H9 (cell line): Measurements from ENCODE around the gene PAH. TPM values are rescaled to one million over a fixed set of nuclear protein-coding genes. Genes with fewer than 3 reads are reported as not detected.

Source experiments
- DNase-seq: peaks from one replicate; pipeline ENCODE4 v3.0.0-alpha.2; 2017
- H2AFZ ChIP-seq: one replicate; pipeline ENCODE4 v1.6.1; 2013; ENCODE audit warnings: mild to moderate bottlenecking, low read length, control low read depth, moderate library complexity
- H2AK5ac ChIP-seq: 2 replicates; pipeline ENCODE4 v1.6.1; 2013; ENCODE audit warnings: low read length, control low read depth, mixed read lengths; ENCODE audit not compliant: insufficient read length
- H2BK120ac ChIP-seq: one replicate; pipeline ENCODE4 v1.6.1; 2013; ENCODE audit warnings: low read depth, mild to moderate bottlenecking, low read length, control low read depth, inconsistent platforms; ENCODE audit not compliant: poor library complexity, severe bottlenecking
- H2BK12ac ChIP-seq: 2 replicates; pipeline ENCODE4 v1.6.1; 2013; ENCODE audit warnings: low read length, control low read depth, mixed read lengths, low read depth; ENCODE audit not compliant: insufficient read length
- H2BK15ac ChIP-seq: 2 replicates; pipeline ENCODE4 v1.6.1; 2013; ENCODE audit warnings: low read depth, low read length, control low read depth
- H2BK20ac ChIP-seq: one replicate; pipeline ENCODE4 v1.6.1; 2013; ENCODE audit warnings: low read depth, mild to moderate bottlenecking, low read length, control low read depth, inconsistent platforms; ENCODE audit not compliant: poor library complexity, severe bottlenecking
- H2BK5ac ChIP-seq: 2 replicates; pipeline ENCODE4 v1.6.1; 2013; ENCODE audit warnings: low read length, control low read depth, mixed read lengths; ENCODE audit not compliant: insufficient read length
- H3K14ac ChIP-seq: 2 replicates; pipeline ENCODE4 v1.6.1; 2013; ENCODE audit warnings: low read length, control low read depth; ENCODE audit not compliant: insufficient read depth
- H3K18ac ChIP-seq: 2 replicates; pipeline ENCODE4 v1.6.1; 2013; ENCODE audit warnings: low read depth, mild to moderate bottlenecking, mixed read lengths, low read length, control low read depth; ENCODE audit not compliant: insufficient read length
- H3K23ac ChIP-seq: 2 replicates; pipeline ENCODE4 v1.6.1; 2013; ENCODE audit warnings: low read length, control low read depth, mixed read lengths, low read depth; ENCODE audit not compliant: insufficient read length
- H3K23me2 ChIP-seq: 2 replicates; pipeline ENCODE4 v1.6.1; 2013; ENCODE audit warnings: low read depth, mild to moderate bottlenecking, mixed read lengths, low read length, control low read depth; ENCODE audit not compliant: insufficient read length, poor library complexity, severe bottlenecking
- H3K27ac ChIP-seq: 2 replicates; pipeline ENCODE4 v1.5.1; 2013; ENCODE audit warnings: low read length, control low read depth, mixed read lengths, low read depth; ENCODE audit not compliant: insufficient read length
- H3K27me3 ChIP-seq: 2 replicates; pipeline ENCODE4 v1.6.1; 2013; ENCODE audit warnings: low read length, control low read depth, inconsistent platforms; ENCODE audit not compliant: insufficient read depth
- H3K4ac ChIP-seq: 2 replicates; pipeline ENCODE4 v1.6.1; 2013; ENCODE audit warnings: low read depth, mild to moderate bottlenecking, control low read depth, inconsistent platforms, low read length, moderate library complexity
- H3K4me1 ChIP-seq: 2 replicates; pipeline ENCODE4 v1.6.1; 2013; ENCODE audit warnings: low read length, control low read depth, inconsistent platforms; ENCODE audit not compliant: insufficient read depth
- H3K4me2 ChIP-seq: 2 replicates; pipeline ENCODE4 v1.6.1; 2013; ENCODE audit warnings: low read length, control low read depth, mixed read lengths; ENCODE audit not compliant: insufficient read length, insufficient read depth
- H3K56ac ChIP-seq: 2 replicates; pipeline ENCODE4 v1.6.1; 2013; ENCODE audit warnings: low read depth, mild to moderate bottlenecking, mixed read lengths, low read length, control low read depth; ENCODE audit not compliant: insufficient read length
- H3K79me1 ChIP-seq: 2 replicates; pipeline ENCODE4 v1.6.1; 2013; ENCODE audit warnings: low read depth, mild to moderate bottlenecking, moderate library complexity, low read length, control low read depth, inconsistent platforms; ENCODE audit not compliant: insufficient read depth, poor library complexity, severe bottlenecking
- H3K79me2 ChIP-seq: 2 replicates; pipeline ENCODE4 v1.6.1; 2013; ENCODE audit warnings: low read length, control low read depth, inconsistent platforms; ENCODE audit not compliant: insufficient read depth
- H3K9ac ChIP-seq: 2 replicates; pipeline ENCODE4 v1.6.1; 2013; ENCODE audit warnings: low read length, control low read depth, mixed read lengths; ENCODE audit not compliant: insufficient read length; ENCODE audit errors: extremely low read depth
- H3K9me3 ChIP-seq: one replicate; pipeline ENCODE4 v1.6.1; 2013; ENCODE audit warnings: low read depth, low read length, inconsistent platforms; ENCODE audit not compliant: control insufficient read depth
- H3T11ph ChIP-seq: one replicate; pipeline ENCODE4 v1.6.1; 2013; ENCODE audit warnings: mild to moderate bottlenecking, low read length, control low read depth, inconsistent platforms
- H4K20me1 ChIP-seq: one replicate; pipeline ENCODE4 v1.6.1; 2013; ENCODE audit not compliant: control insufficient read depth, insufficient read length, insufficient read depth
- H4K5ac ChIP-seq: 2 replicates; pipeline ENCODE4 v1.6.1; 2013; ENCODE audit warnings: low read depth, mild to moderate bottlenecking, mixed read lengths, low read length, control low read depth; ENCODE audit not compliant: insufficient read length
- H4K8ac ChIP-seq: replicated peaks from 2 replicates; pipeline ENCODE4 v1.6.1; 2013; ENCODE audit warnings: low read length, control low read depth, mixed read lengths, low read depth; ENCODE audit not compliant: insufficient read length
- H4K91ac ChIP-seq: 2 replicates; pipeline ENCODE4 v1.6.1; 2013; ENCODE audit warnings: low read depth, mild to moderate bottlenecking, moderate library complexity, mixed read lengths, low read length, control low read depth; ENCODE audit not compliant: insufficient read length
- H3K27ac Mint-ChIP-seq, 3 experiments: 2 replicates in 2 of 3; 3 replicates in 1 of 3; pipeline ENCODE4 v1.8.0; 2020 to 2021; ENCODE audit warnings: mixed read lengths in 3 of 3, mild to moderate bottlenecking in 1 of 3, moderate library complexity in 1 of 3
- H3K27me3 Mint-ChIP-seq: 2 replicates; pipeline ENCODE4 v1.8.0; 2021; ENCODE audit warnings: low read depth, mild to moderate bottlenecking, moderate library complexity, mixed read lengths
- H3K36me3 Mint-ChIP-seq, 3 experiments: 2 replicates in 2 of 3; 3 replicates in 1 of 3; pipeline ENCODE4 v1.8.0; 2020 to 2021; ENCODE audit warnings: low read depth in 3 of 3, mixed read lengths in 3 of 3; ENCODE audit not compliant: insufficient read depth in 1 of 3
- H3K4me1 Mint-ChIP-seq, 2 experiments: 2 replicates each; pipeline ENCODE4 v1.8.0; 2020; ENCODE audit warnings: mixed read lengths in 2 of 2
- H3K4me3 Mint-ChIP-seq, 2 experiments: 2 replicates in 1 of 2; 3 replicates in 1 of 2; pipeline ENCODE4 v1.8.0; 2020 to 2021; ENCODE audit warnings: mild to moderate bottlenecking in 2 of 2, mixed read lengths in 2 of 2, moderate library complexity in 1 of 2
- H3K9me3 Mint-ChIP-seq, 2 experiments: 2 replicates in 1 of 2; 3 replicates in 1 of 2; pipeline ENCODE4 v1.8.0; 2020; ENCODE audit warnings: mild to moderate bottlenecking in 2 of 2, mixed read lengths in 2 of 2, moderate library complexity in 1 of 2
- WGBS: extraction: QIAGEN DNeasy Blood & Tissue Kit; methylation state at CpG from one replicate; pipeline ENCODE4 v1.1.7; 2013; ENCODE audit warnings: missing lambda C conversion rate, low lambda C conversion rate, mixed read lengths; ENCODE audit not compliant: insufficient read length; ENCODE audit errors: extremely low coverage; 5-methylcytosine and 5-hydroxymethylcytosine counted together
- total RNA-seq: library from RNA; stranded (reverse); gene quantifications from 2 replicates; pipeline ENCODE4 v1.2.1, GENCODE V29; 2021
- TF ChIP-seq, protein P1 (sequence below): fragments of 200-600 bp; sonication (generic); conservative IDR thresholded peaks from 3 replicates; pipeline ENCODE4 v1.8.0; 2021; ENCODE audit warnings: antibody characterized with exemption, mild to moderate bottlenecking

PAH gene
- total RNA-seq, 1 experiment from 2014 or later, result 6.1 TPM

DNA sequence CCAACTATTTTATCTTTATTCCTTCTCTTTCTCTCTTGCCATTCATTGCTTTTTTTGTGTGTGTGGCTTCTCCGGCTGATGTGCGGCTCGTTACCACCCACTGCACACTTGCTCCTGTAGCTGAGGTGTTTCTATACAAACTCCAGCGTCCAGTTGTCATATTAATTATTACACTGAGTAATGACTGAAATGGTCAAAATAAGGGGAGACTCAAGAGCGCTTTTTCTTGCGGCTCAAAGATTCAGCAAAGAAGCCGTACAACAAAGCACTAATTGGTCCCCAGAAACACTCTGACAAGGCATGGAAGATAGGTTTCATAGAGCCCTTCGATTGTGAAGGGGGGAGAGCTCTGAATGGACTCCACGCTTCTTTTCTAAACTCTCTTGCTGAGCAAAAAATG lies 34.8 kb upstream of the PAH start:
- Histone ChIP-seq H3K18ac (no peak overlapping the region), H3K23me2 (peaks cover 11% of the 10 kb centered on the region), H2BK20ac (no peak overlapping the region), H2AK5ac (no peak overlapping the region), H3K27me3 (peaks cover 71% of the 10 kb centered on the region), H3K56ac (no peak overlapping the region), H3K4ac (no peak overlapping the region), H3K79me1 (no peaks in the 10 kb centered on the region), H3K79me2 (no peaks in the 10 kb centered on the region), H3K27ac (no peak overlapping the region), H3K9me3 (no peaks in the 10 kb centered on the region), H2BK12ac (no peak overlapping the region), H2BK5ac (no peak overlapping the region), H3K4me1 (no peaks in the 10 kb centered on the region), H2BK120ac (no peak overlapping the region), H3K4me2 (no peak overlapping the region), H3K9ac (no peak overlapping the region), H4K91ac (no peak overlapping the region), H2AFZ (no peak overlapping the region), H4K20me1 (no peaks in the 10 kb centered on the region), H3T11ph (no peak overlapping the region), H3K14ac (no peak overlapping the region), H4K8ac (no peak overlapping the region), H4K5ac (no peak overlapping the region), H2BK15ac (no peak overlapping the region), H3K23ac (no peak overlapping the region)
- H3K4me1 Mint-ChIP-seq, result peaks cover 23 to 41% of the 10 kb centered on the region in 2 experiments
- peak overlapping the region in 1 of 2 experiments; percentile 65; a peak in 2 of 5 replicates for H3K4me3 Mint-ChIP-seq
- no peak for DNase-seq
- H3K36me3 Mint-ChIP-seq, result no peaks in the 10 kb centered on the region; a peak in 2 of 7 replicates
- peaks cover 0 to 3% of the 10 kb centered on the region in 2 experiments; a peak in 2 of 5 replicates for H3K9me3 Mint-ChIP-seq
- TF ChIP-seq, protein P1, sequence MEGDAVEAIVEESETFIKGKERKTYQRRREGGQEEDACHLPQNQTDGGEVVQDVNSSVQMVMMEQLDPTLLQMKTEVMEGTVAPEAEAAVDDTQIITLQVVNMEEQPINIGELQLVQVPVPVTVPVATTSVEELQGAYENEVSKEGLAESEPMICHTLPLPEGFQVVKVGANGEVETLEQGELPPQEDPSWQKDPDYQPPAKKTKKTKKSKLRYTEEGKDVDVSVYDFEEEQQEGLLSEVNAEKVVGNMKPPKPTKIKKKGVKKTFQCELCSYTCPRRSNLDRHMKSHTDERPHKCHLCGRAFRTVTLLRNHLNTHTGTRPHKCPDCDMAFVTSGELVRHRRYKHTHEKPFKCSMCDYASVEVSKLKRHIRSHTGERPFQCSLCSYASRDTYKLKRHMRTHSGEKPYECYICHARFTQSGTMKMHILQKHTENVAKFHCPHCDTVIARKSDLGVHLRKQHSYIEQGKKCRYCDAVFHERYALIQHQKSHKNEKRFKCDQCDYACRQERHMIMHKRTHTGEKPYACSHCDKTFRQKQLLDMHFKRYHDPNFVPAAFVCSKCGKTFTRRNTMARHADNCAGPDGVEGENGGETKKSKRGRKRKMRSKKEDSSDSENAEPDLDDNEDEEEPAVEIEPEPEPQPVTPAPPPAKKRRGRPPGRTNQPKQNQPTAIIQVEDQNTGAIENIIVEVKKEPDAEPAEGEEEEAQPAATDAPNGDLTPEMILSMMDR, result no peak
- H3K27ac Mint-ChIP-seq, result no peak overlapping the region
- peaks cover 100% of the 10 kb centered on the region for H3K27me3 Mint-ChIP-seq
- no CpG with 5 or more reads among the region's 9 CpGs for WGBS
